ENCODE measurements around the gene GHR. TPM values are rescaled to one million over a fixed set of nuclear protein-coding genes. Genes with fewer than 3 reads are reported as not detected.

Gene GHR
- total and polyA plus RNA-seq, 2 donors from 2014 or later = 3.7 to 6.5 TPM

- Histone ChIP-seq H3K4me3 (ENCODE audit: low read length in 3 of 3) (no peak overlapping the region), H3K4me1 (ENCODE audit: control insufficient read depth in 2 of 3, insufficient read depth in 2 of 3, low read depth in 1 of 3, low read length in 3 of 3) (peaks cover 0 to 31% (median 13%) of the 10 kb centered on the region in 3 donors), H3K9ac (ENCODE audit: low read length in 3 of 3) (no peak overlapping the region), H3K9me3 (ENCODE audit: control insufficient read depth in 2 of 3, insufficient read depth in 1 of 3, low read length in 3 of 3) (no peaks in the 10 kb centered on the region), H3K27me3 (ENCODE audit: control insufficient read depth, insufficient read depth, low read length) (no peaks in the 10 kb centered on the region), H3K27ac (ENCODE audit: low read depth in 2 of 2, low read length in 2 of 2) (no peak overlapping the region), H3K36me3 (ENCODE audit: control insufficient read depth in 2 of 3, insufficient read depth in 3 of 3, low read length in 3 of 3) (no peaks in the 10 kb centered on the region)
- DNase-seq = no peak
- FAIRE-seq = peak; percentile 25
- TF ChIP-seq, protein P1, sequence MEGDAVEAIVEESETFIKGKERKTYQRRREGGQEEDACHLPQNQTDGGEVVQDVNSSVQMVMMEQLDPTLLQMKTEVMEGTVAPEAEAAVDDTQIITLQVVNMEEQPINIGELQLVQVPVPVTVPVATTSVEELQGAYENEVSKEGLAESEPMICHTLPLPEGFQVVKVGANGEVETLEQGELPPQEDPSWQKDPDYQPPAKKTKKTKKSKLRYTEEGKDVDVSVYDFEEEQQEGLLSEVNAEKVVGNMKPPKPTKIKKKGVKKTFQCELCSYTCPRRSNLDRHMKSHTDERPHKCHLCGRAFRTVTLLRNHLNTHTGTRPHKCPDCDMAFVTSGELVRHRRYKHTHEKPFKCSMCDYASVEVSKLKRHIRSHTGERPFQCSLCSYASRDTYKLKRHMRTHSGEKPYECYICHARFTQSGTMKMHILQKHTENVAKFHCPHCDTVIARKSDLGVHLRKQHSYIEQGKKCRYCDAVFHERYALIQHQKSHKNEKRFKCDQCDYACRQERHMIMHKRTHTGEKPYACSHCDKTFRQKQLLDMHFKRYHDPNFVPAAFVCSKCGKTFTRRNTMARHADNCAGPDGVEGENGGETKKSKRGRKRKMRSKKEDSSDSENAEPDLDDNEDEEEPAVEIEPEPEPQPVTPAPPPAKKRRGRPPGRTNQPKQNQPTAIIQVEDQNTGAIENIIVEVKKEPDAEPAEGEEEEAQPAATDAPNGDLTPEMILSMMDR (IDR thresholded peaks at IDR 0.05; ENCODE audit: borderline replicate concordance, extremely low read depth, insufficient read depth) = no peak
- intact Hi-C loops (cut with DNase I) = no loop called here
Observed at GRCh38 chr5:42506662-42507061, 83.4 kb downstream of the GHR start.

GRCh38 chr5:42507451-42508097, 84.3 kb downstream of the GHR start:
- no peaks in the 10 kb centered on the region for H3K36me3 ChIP-seq (ENCODE audit: control insufficient read depth in 2 of 3, insufficient read depth in 3 of 3, low read length in 3 of 3)
- TF ChIP-seq, protein P1 (IDR thresholded peaks at IDR 0.05; ENCODE audit: borderline replicate concordance, extremely low read depth, insufficient read depth) = no peak
- no peaks in the 10 kb centered on the region for H3K27me3 ChIP-seq (ENCODE audit: control insufficient read depth, insufficient read depth, low read length)
- peak overlapping the region in 1 of 2 donors; percentile 10 for H3K27ac ChIP-seq (ENCODE audit: low read depth in 2 of 2, low read length in 2 of 2)
- DNase-seq = no peak
- intact Hi-C loops (cut with DNase I) = no loop called here
- H3K4me1 ChIP-seq (ENCODE audit: control insufficient read depth in 2 of 3, insufficient read depth in 2 of 3, low read depth in 1 of 3, low read length in 3 of 3) = peaks cover 0 to 31% (median 13%) of the 10 kb centered on the region in 3 donors
- H3K4me3 ChIP-seq (ENCODE audit: low read length in 3 of 3) = no peak overlapping the region
- H3K9me3 ChIP-seq (ENCODE audit: control insufficient read depth in 2 of 3, insufficient read depth in 1 of 3, low read length in 3 of 3) = no peaks in the 10 kb centered on the region
- no peak overlapping the region for H3K9ac ChIP-seq (ENCODE audit: low read length in 3 of 3)
- FAIRE-seq = no peak

DNA sequence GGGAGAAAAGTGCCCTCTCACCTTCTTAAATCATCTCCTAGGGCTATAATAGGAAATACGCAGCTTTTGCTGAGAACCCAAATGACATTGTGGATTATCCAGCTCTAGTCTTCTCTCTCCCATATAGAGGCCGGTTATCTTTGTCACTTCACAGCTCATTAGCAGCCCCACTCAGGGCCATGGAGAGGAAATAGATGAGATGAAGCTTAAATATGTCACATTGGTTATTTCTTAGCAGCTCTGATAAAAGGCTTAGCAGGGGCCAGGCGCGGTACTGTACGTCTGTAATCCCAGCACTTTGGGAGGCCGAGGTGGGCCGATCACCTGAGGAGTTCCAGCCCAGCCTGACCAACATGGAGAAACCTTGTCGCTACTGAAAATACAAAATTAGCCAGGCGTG, 90.0 kb downstream of the GHR start:
- TF ChIP-seq, protein P1 (IDR thresholded peaks at IDR 0.05; ENCODE audit: borderline replicate concordance, extremely low read depth, insufficient read depth) = no peak
- no peaks in the 10 kb centered on the region for H3K9me3 ChIP-seq (ENCODE audit: control insufficient read depth in 2 of 3, insufficient read depth in 1 of 3, low read length in 3 of 3)
- H3K27me3 ChIP-seq (ENCODE audit: control insufficient read depth, insufficient read depth, low read length) = no peaks in the 10 kb centered on the region
- H3K9ac ChIP-seq (ENCODE audit: low read length in 3 of 3) = no peak overlapping the region
- H3K36me3 ChIP-seq (ENCODE audit: control insufficient read depth in 2 of 3, insufficient read depth in 3 of 3, low read length in 3 of 3) = no peaks in the 10 kb centered on the region
- FAIRE-seq (no peak), DNase-seq (no peak)
- no peak overlapping the region for H3K27ac ChIP-seq (ENCODE audit: low read depth in 2 of 2, low read length in 2 of 2)
- no peak overlapping the region for H3K4me3 ChIP-seq (ENCODE audit: low read length in 3 of 3)
- H3K4me1 ChIP-seq (ENCODE audit: control insufficient read depth in 2 of 3, insufficient read depth in 2 of 3, low read depth in 1 of 3, low read length in 3 of 3) = peaks cover 0 to 35% (median 12%) of the 10 kb centered on the region in 3 donors
- intact Hi-C loops (cut with DNase I) = no loop called here
